ENCODE results near the gene RASSF3. TPM values are rescaled to one million over a fixed set of nuclear protein-coding genes. Genes with fewer than 3 reads are reported as not detected.

Gene RASSF3
- total and polyA plus RNA-seq, 2 of the 13 experiments (the other 11 are each of a cell fraction or from before 2014, with no cell fraction given), result 15.5 to 16.0 TPM

DNA sequence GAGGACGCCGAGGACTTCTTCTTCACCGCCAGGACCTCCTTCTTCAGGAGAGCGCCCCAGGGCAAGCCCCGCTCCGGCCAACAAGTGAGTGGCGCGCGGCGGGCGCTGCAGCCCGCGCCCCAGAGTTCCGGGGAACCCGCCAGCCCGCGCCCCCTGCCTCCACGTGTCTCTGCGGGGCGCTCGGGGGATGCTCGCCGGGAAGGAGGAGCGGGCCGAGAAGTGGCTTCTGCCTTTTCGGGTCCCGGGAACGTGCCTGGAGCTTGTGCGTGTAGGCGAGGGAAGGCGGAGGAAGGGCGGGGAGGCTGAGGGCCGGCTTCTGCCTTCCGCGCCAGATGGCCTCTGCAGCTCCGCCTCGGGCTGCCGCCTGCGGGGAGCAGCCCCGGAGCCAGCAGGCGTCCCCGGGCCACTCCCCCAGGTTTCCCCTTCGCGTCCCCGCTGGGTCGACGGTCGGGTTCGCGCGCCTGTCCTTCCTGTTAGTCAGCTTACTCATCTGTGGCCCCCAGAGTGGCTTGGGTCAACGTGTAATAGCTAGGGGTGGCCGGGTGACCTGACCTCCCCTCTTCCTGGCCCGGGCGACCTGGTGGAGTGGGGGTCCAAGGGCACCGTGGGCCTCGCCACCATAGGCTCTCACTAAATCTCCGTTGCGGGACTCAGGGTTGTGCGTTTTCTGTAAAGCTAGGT is 505 bp downstream of the RASSF3 start (continued):
- TF ChIP-seq SNAPC5 (CRISPR knock-in tag; IDR thresholded peaks at IDR 0.05; ENCODE audit: borderline replicate concordance), result no peak
- no peak for TF ChIP-seq THAP8 (CRISPR knock-in tag; IDR thresholded peaks at IDR 0.05; ENCODE audit: borderline replicate concordance)
- TF ChIP-seq, protein P1, sequence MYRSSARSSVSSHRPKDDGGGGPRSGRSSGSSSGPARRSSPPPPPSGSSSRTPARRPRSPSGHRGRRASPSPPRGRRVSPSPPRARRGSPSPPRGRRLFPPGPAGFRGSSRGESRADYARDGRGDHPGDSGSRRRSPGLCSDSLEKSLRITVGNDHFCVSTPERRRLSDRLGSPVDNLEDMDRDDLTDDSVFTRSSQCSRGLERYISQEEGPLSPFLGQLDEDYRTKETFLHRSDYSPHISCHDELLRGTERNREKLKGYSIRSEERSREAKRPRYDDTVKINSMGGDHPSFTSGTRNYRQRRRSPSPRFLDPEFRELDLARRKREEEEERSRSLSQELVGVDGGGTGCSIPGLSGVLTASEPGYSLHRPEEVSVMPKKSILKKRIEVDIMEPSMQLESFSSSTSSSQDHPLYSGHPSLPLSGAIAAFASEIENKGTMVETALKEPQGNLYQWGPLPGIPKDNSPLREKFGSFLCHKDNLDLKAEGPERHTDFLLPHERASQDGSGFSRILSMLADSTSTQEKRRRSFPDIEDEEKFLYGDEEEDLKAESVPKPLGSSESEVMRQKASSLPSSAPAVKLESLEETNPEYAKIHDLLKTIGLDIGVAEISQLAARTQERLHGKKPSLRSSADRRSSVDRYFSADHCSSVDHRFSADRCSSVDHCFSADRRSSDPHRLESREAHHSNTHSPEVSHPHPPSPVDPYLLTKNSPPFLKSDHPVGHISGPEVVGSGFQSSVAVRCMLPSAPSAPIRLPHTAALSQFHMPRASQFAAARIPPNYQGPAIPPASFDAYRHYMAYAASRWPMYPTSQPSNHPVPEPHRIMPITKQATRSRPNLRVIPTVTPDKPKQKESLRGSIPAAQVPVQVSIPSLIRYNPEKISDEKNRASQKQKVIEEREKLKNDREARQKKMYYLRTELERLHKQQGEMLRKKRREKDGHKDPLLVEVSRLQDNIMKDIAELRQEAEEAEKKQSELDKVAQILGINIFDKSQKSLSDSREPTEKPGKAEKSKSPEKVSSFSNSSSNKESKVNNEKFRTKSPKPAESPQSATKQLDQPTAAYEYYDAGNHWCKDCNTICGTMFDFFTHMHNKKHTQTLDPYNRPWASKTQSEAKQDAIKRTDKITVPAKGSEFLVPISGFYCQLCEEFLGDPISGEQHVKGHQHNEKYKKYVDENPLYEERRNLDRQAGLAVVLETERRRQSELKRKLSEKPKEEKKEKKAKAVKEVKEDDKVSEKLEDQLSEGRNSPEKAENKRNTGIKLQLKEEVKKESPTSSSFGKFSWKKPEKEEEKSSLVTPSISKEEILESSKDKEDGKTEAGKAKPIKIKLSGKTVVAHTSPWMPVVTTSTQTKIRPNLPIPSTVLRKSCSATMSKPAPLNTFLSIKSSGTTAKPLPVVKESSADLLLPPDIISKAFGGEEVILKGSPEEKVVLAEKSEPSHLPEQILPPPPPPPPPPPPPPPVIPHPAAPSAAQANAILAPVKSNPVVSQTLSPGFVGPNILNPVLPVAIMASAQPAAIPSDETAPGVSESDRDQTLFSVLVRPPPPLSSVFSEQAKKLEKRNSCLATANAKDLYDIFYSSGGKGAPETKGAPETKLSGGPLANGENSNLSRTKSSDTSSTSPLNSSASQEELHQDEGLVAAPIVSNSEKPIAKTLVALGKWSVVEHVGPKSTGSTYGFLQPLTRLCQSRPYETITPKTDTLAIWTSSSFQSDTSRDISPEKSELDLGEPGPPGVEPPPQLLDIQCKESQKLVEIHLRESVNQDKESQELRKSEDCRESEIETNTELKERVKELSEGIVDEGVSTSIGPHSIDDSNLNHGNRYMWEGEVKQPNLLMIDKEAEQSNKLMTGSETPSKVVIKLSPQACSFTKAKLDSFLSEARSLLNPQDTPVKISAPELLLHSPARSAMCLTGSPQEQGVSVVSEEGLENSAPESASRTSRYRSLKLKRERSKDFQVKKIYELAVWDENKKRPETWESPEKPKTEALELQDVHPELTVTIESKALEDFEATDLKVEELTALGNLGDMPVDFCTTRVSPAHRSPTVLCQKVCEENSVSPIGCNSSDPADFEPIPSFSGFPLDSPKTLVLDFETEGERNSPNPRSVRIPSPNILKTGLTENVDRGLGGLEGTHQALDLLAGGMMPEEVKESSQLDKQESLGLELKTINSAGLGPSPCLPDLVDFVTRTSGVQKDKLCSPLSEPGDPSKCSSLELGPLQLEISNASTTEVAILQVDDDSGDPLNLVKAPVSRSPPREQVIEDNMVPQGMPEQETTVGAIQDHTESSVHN (CRISPR knock-in tag; IDR thresholded peaks at IDR 0.05), result no peak
- TF ChIP-seq ZC3H13 (CRISPR knock-in tag; IDR thresholded peaks at IDR 0.05), result 0 out of 2 replicates have a peak, but pooled peaks have one; percentile 3
- TF ChIP-seq NONO (IDR thresholded peaks at IDR 0.05), result no peak
- no peak for TF ChIP-seq NONO (CRISPR knock-in tag; conservative IDR thresholded peaks at IDR 0.05)
- 0 out of 2 replicates have a peak, but pooled peaks have one; percentile 34 for TF ChIP-seq SMAD1 (CRISPR knock-in tag; IDR thresholded peaks at IDR 0.05; ENCODE audit: borderline replicate concordance, low read depth)
- TF ChIP-seq, protein P2, sequence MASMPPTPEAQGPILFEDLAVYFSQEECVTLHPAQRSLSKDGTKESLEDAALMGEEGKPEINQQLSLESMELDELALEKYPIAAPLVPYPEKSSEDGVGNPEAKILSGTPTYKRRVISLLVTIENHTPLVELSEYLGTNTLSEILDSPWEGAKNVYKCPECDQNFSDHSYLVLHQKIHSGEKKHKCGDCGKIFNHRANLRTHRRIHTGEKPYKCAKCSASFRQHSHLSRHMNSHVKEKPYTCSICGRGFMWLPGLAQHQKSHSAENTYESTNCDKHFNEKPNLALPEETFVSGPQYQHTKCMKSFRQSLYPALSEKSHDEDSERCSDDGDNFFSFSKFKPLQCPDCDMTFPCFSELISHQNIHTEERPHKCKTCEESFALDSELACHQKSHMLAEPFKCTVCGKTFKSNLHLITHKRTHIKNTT (CRISPR knock-in tag; IDR thresholded peaks at IDR 0.05), result no peak
- peak in 1 of 2 experiments; percentile 29; a peak in 1 of 4 replicates for TF ChIP-seq NR2F1 (CRISPR knock-in tag; IDR thresholded peaks at IDR 0.05)
- no peak for TF ChIP-seq DNMT3B (CRISPR knock-in tag; conservative IDR thresholded peaks at IDR 0.05)
- no peak; the same call in 1 of the 2 replicates for TF ChIP-seq ARID2 (CRISPR knock-in tag; IDR thresholded peaks at IDR 0.05; ENCODE audit: borderline replicate concordance)
- no peak for TF ChIP-seq ZNF331 (CRISPR knock-in tag; IDR thresholded peaks at IDR 0.05)
- TF ChIP-seq MTF1 (CRISPR knock-in tag; IDR thresholded peaks at IDR 0.05), result no peak
- TF ChIP-seq ZNF790 (CRISPR knock-in tag; IDR thresholded peaks at IDR 0.05; ENCODE audit: borderline replicate concordance), result no peak
- no peak for TF ChIP-seq SOX5 (CRISPR knock-in tag; IDR thresholded peaks at IDR 0.05; ENCODE audit: borderline replicate concordance)
- no peak for TF ChIP-seq TCF7L2 (IDR thresholded peaks at IDR 0.05; ENCODE audit: low read depth, low read length)
- no peak for TF ChIP-seq CREM (IDR thresholded peaks at IDR 0.05)
- no peak for TF ChIP-seq CREM (CRISPR knock-in tag; IDR thresholded peaks at IDR 0.05)
- TF ChIP-seq NCOR1 (IDR thresholded peaks at IDR 0.05; ENCODE audit: borderline replicate concordance, low read length), result no peak
- TF ChIP-seq ZNF644 (CRISPR knock-in tag; IDR thresholded peaks at IDR 0.05; ENCODE audit: low read depth), result no peak
- TF ChIP-seq ZFP1 (CRISPR knock-in tag; IDR thresholded peaks at IDR 0.05), result no peak
- no peak for TF ChIP-seq CHD2 (IDR thresholded peaks at IDR 0.05; ENCODE audit: low read depth, low read length)

Data from HepG2 (cell line).